ENCODE results near the gene HNRNPLL. TPM values are rescaled to one million over a fixed set of nuclear protein-coding genes. Genes with fewer than 3 reads are reported as not detected.

The HNRNPLL gene
- total RNA-seq, 2 donors from 2014 or later = 41.6 to 58.7 TPM

- no peak overlapping the region for H3K9ac ChIP-seq (ENCODE audit: low read depth in 2 of 2, low read length in 2 of 2)
- no peaks in the 10 kb centered on the region for H3K27me3 ChIP-seq
- intact Hi-C loops (cut with DNase I) = no loop called here
- H3K9me3 ChIP-seq = no peaks in the 10 kb centered on the region
- DNase-seq = no peak
- H3K4me3 ChIP-seq = no peak overlapping the region
- TF ChIP-seq CTCF (IDR thresholded peaks at IDR 0.05) = peak; percentile 29
- no peaks in the 10 kb centered on the region for H3K36me3 ChIP-seq
- H3K27ac ChIP-seq = no peak overlapping the region
- no peaks in the 10 kb centered on the region for H3K4me1 ChIP-seq
Observed at GRCh38 chr2:38554973-38555595, 47.6 kb downstream of the HNRNPLL start.

- no peaks in the 10 kb centered on the region for H3K36me3 ChIP-seq
- no peaks in the 10 kb centered on the region for H3K4me1 ChIP-seq
- no peaks in the 10 kb centered on the region for H3K27me3 ChIP-seq
- no peak overlapping the region for H3K9ac ChIP-seq (ENCODE audit: low read depth in 2 of 2, low read length in 2 of 2)
- no peak overlapping the region for H3K27ac ChIP-seq
- no peak for DNase-seq
- H3K9me3 ChIP-seq = no peaks in the 10 kb centered on the region
- TF ChIP-seq CTCF (IDR thresholded peaks at IDR 0.05) = no peak
- intact Hi-C loops (cut with DNase I) = no loop called here
- no peak overlapping the region for H3K4me3 ChIP-seq
Observed at GRCh38 chr2:38553554-38553953, 49.2 kb downstream of the HNRNPLL start.

GRCh38 chr2:38552259-38552658 lies 50.5 kb downstream of the HNRNPLL start:
- DNase-seq = no peak
- Histone ChIP-seq H3K27ac (no peak overlapping the region), H3K36me3 (no peaks in the 10 kb centered on the region), H3K9ac (ENCODE audit: low read depth in 2 of 2, low read length in 2 of 2) (no peak overlapping the region), H3K4me1 (no peaks in the 10 kb centered on the region), H3K4me3 (no peak overlapping the region), H3K27me3 (no peaks in the 10 kb centered on the region), H3K9me3 (no peaks in the 10 kb centered on the region)
- no peak for TF ChIP-seq CTCF (IDR thresholded peaks at IDR 0.05)
- intact Hi-C loops (cut with DNase I) = no loop called here

- H3K27me3 ChIP-seq = no peaks in the 10 kb centered on the region
- no peak overlapping the region for H3K27ac ChIP-seq
- H3K9ac ChIP-seq (ENCODE audit: low read depth in 2 of 2, low read length in 2 of 2) = no peak overlapping the region
- TF ChIP-seq CTCF (IDR thresholded peaks at IDR 0.05) = no peak
- DNase-seq = no peak
- H3K36me3 ChIP-seq = no peaks in the 10 kb centered on the region
- H3K4me3 ChIP-seq = no peak overlapping the region
- no peaks in the 10 kb centered on the region for H3K4me1 ChIP-seq
- no peaks in the 10 kb centered on the region for H3K9me3 ChIP-seq
- intact Hi-C loops (cut with DNase I) = no loop called here
Observed at GRCh38 chr2:38551746-38552145, 51.0 kb downstream of the HNRNPLL start.

- Histone ChIP-seq H3K27ac (no peak overlapping the region), H3K4me3 (no peak overlapping the region), H3K36me3 (no peaks in the 10 kb centered on the region), H3K27me3 (no peaks in the 10 kb centered on the region), H3K9ac (ENCODE audit: low read depth in 2 of 2, low read length in 2 of 2) (no peak overlapping the region), H3K4me1 (no peaks in the 10 kb centered on the region), H3K9me3 (no peaks in the 10 kb centered on the region)
- TF ChIP-seq CTCF (IDR thresholded peaks at IDR 0.05) = no peak
- DNase-seq = no peak
- intact Hi-C loops (cut with DNase I) = no loop called here
Observed at GRCh38 chr2:38551171-38551570, 51.6 kb downstream of the HNRNPLL start.
